GM19351 (cell line): Measurements from ENCODE around the gene PLXNB2.

Experiments
- ATAC-seq: cut with Tn5 transposase; IDR thresholded peaks from one replicate; pipeline ENCODE4 v1.9.1; 2021; ENCODE audit warnings: mild to moderate bottlenecking, moderate library complexity; ENCODE audit not compliant: unreplicated experiment

The PLXNB2 gene

DNA sequence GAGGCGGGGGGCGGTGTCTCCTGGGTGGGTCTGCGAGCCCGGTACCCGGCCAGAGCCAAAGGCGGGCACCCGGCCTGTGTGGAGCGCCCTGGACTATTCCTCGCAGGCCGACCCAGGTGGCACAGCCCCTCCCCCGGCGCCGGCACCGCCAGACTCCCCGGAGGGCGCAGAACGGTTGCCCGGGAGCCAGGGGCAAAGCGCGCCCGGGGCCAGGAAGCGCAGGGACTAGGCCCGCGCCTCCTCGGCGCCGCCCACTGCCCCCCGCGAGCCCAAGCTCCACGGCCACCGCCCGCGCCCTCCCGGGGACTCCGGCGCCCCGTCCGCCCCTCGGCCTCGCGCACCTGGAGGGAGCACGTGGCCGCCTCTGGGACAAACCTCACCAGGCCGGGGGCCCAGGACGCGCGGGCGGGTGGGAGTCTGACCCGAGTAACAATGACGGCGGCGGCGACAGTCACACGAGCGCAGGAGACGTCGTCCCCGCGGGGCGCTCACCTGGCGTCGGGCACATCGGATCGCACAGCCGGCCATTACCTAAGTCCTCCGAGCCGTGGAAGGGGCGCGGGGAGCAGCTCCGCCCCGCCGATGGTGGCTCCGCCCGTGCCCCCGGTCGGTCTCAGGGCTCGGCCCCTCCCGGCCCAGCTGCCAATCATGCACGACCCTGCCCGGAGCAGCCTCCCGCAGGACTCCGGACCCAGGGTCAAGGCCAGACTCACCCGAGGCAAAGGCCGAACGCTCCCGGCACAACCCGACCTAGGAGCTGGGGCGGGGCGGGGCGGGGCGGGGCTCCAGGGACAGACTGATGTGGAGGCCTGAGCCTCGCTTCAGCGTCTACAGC is 7.4 kb downstream of the PLXNB2 start:
- ATAC-seq, result no peak

DNA sequence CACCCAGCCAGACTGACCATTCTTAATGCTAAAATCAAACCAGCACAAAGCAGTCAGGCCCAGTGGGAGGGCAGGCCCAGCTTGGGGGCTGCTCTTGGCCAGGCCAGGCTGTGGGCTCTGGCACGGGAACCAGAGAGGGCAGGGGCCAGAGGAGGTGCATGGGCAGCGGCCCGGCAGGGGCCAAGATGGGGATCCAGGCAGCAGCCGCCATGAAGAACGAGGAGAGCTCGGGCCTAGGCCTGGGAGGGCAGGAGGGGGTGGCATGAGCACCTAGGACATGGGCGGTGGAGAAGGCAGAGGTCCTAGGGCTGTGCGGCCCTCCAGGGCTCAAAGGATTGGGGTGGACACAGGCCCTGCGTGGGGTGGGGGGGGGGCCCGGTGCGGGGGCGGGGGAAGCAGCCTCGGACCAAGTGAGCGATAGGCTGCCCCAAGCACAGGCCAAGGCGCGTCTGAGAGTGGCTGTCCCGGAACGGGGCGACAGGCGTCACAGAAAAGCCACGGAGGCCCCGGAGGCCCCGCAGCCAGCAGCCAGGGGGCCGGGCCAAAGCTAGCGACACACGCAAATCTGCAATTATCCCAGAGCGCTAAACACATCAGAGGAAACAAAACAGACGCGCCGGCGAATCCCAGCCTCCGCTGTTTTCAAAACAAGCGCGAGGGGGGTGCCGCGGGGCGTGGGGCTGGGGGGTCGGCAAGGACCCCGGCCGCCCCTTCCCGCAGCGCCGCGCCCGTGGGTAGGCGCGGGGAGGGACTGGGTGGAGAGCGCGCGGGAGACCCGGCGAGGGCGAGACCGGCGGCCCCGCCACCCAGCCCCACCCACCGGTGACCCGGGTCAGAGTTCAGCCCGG is 8.3 kb downstream of the PLXNB2 start:
- no peak for ATAC-seq

GRCh38 chr22:50298266-50298637 is 9.2 kb downstream of the PLXNB2 start:
- ATAC-seq, result no peak

GRCh38 chr22:50297510-50298265 is 9.8 kb downstream of the PLXNB2 start:
- ATAC-seq, result no peak

DNA sequence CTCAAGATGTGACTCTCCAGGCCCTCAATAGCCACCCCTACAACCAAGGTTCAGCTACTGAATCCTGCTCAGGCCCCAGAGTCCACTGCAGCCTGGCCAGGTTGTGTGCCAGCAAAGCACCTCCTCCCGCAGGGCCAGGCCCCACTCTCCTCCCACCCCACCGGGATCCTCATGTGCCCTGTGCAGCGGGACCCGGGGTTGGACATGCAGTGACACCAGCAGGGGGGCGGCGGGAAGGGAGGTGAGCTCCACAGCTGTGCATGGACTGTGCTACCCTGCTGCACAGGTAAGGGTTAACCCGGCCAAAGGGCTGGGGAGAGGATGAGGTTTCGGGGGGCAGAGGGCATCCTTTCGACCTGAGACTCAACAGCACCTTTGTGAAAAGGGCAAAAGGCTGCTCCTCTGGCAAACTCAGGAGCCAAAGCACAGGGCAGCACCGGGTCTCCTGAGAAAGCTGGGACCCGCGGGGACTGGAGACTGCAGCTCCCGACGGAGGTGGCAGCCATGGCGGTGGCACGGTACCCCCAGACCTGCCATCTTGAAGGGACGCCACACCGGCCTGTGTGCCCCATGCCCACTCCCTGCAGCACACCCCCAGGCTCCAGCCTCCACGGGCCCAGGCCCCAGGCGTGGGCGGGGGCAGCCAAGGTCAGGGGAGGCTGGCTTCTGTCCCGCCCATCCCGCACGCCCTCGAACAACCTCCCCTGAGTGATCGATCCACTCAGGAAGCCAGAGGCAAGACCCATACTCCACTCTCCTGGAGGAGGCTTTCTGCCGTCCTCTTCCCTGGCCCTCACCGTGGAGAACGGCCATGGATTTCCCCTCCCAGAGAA is 10.6 kb downstream of the PLXNB2 start:
- no peak for ATAC-seq

DNA sequence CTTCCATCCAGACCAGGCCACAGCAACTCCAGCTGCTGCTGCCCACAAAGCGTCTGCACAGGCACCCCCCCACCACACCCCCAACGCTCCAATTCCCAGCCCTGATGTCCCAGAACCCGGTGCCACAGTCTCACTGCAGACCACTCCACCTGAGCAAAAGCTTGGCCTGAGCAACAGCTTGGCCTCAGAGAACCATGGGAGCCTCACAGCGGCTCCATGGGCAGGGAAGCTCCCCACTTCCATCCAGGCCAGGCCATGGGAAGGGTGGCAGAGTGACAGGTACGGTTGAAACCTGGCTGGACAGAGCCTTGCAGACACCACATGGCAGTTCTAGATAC is 13.2 kb downstream of the PLXNB2 start:
- no peak for ATAC-seq

DNA sequence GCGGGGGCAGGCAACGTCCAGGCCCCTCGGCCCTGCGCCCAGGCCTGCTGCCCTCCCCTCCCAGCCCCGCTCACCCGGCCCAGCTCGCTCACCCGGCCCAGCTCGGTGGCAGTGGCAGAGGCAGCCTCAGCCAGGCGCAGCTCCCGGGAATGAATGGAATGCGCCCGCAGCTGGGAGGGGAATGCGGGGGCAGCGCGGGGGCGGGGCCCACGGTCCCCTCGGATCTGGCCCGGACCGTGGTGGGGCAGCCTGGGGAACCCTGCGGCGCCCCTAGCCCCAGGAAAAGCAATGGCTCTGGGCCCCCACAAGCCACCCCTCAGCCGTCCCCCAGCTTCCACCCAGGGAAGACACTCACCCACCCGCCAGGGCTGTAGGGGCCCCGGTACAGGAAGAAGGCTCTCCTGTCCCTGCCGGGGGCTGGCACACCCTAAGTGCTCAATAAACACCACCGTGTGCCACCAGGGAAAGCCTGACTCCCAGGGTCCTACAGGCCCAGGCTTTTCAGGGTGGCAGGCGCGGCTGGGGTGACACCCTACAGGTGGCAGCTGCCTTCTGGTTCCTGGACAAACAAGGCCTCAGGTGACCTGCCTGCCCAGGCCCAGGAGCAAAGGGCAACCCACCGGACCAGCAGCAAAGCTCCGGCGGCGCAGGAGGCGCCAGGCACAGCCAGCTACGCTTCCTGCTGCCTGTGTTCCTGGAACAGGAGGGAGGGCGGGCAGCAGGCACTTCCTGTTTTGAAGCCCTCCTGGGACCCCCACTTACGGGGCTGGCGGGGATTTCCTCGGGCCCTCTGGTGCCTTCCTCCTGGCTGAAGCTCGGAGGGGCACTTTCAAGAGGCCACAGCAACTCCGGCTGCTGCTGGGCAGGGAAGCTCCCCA is 13.8 kb downstream of the PLXNB2 start:
- no peak for ATAC-seq

GRCh38 chr22:50292643-50293440 is 14.6 kb downstream of the PLXNB2 start:
- no peak for ATAC-seq

DNA sequence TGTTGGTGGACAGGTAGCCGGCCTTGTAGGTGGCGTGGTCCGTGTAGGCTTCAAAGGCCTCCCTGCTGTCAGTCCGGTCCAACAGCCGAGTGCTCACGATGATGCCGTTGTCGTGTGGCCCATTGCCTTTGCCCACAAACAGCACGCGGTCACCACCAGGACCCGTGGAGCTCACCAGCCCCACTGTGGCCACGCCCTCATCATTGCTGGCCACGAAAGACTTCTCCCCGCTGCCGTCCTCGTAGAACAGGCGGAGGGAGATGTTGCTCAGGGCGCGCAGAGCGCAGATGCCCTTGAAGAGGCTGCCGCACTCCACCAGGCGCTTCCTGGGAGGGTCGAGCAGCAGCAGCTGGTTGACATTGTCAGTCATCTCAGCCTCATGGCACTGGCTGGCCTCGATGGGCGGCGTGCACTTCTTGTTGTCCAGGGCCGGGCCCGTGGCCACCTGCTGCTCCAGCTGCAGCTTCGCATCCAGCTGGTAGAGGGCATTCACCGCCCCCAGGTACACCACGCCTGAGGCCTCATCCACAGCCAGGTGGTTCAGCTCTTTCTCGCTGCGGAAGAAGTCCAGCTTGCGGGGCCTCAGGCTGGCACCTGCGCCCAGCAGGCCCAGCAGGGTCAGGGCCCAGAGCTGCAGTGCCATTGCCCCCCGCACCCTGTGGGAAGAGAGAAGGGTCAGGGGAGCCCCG is 17.4 kb downstream of the PLXNB2 start:
- no peak for ATAC-seq

DNA sequence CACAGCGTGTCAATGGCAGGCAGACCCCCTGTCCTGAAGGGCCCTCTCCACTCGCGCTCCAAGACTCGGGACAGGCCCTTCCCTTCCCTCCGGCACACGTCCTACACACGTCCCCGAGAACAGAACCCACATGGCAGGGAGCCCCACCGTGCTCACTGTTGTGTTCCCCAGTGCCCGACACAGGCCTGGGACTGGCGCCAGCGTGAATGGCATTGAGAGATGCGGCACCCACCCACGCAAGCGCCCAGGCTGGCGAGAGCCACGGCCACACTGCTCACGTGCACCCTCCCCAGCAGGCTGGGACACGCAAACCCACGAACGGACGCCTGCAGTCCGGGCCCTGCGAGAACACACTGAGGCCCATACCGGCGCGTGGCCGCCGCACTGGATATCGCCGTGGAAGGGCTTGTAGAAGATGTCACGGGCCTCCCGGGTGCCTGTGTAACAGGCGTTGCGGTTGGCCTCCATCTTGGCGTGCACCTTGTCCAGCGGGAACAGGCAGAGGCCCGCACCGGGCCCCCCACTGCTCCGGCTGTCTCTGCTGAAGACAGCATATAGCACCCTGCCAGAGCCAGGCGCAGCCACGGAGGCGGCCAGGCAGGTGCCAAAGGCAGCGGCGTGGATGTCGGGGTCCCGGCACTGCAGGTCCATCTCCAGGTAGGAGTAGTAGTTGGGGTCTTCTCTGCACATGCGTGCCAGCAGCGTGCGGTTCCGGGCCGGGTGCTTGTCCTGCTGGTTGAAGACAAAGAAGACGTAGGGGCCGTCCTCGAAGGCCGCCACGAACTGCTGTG is 18.1 kb downstream of the PLXNB2 start:
- no peak for ATAC-seq

- no peak for ATAC-seq
These were observed 19.7 kb downstream of the PLXNB2 start for GRCh38 chr22:50287731-50288130.

GRCh38 chr22:50286701-50287318 is 20.6 kb downstream of the PLXNB2 start:
- ATAC-seq, result no peak

GRCh38 chr22:50286275-50286674 is 21.2 kb downstream of the PLXNB2 start:
- ATAC-seq, result no peak

GRCh38 chr22:50285568-50286229 is 21.7 kb downstream of the PLXNB2 start:
- ATAC-seq, result no peak

DNA sequence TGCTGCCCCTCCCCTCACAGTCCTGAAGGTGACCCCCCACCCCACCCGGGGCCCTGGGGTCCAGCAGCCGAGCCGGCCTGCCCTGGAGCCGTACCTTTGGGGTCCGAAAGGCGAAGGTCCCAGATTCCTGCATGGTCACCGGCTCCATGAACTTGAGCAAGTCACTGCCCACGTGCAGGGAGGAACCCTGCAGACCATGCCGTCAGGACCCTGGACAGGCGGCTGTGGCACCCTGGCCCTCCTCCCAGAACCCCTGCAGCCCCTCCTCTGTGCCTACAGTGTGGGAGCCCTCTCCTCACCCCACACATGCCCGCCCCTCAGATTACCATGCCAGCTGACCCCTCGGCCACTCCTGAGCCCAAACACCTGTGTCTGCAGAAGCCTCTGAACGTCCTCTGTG is 23.0 kb downstream of the PLXNB2 start:
- no peak for ATAC-seq

DNA sequence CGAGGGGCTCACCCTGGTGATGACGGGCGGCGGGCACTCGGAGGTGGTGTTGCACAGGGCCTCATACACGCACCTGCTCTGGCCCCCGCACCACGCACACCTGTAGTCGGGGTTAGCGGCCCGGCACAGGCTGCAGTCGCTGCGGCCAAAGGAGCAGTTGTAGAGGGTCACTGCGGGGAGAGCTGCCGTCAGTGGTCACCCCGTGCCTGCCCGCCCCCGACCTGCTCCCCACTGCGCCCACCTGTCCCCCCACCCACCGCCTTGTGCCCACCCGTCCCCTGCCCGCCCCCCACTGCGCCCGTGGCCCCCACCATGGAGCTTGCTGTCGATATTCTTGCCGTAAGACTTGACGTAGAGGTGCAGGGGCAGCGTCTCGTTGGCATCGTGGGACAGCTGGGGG is 23.6 kb downstream of the PLXNB2 start:
- no peak for ATAC-seq
